SH-SY5Y (cell line): ENCODE results near the gene PDP2.

Source experiments
- GATA2 ChIP-seq: IDR thresholded peaks from 2 replicates; pipeline ENCODE4 v1.6.1; 2011; ENCODE audit warnings: mild to moderate bottlenecking, low read depth, low read length
- GATA3 ChIP-seq: IDR thresholded peaks from 2 replicates; pipeline ENCODE4 v1.6.1; 2011; ENCODE audit warnings: low read depth, mild to moderate bottlenecking, low read length, moderate library complexity

DNA sequence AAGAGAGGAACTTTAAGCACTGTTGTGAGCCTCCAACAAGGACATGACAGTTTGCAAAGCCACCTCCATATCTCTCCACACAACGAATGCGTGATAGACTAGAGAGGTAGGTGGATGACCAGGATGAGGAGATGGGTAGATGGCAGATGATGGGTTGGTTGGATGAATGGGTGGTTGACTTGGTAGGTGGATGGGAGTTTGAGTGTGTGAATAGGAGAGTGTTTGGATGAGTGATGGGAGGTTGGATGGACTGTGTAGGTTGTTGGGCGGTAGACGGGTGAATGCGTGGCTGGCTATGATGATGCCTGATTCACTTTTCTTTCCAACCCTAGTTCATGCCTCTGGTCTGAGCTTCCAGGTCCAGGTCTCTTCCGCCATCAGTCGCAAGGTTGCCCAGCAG, 34.2 kb downstream of the PDP2 start:
- TF ChIP-seq GATA2 = no peak
- TF ChIP-seq GATA3 = no peak
